GM19328 (cell line): Measurements from ENCODE around the gene C1orf232.

Experiments
- ATAC-seq: cut with Tn5 transposase; IDR thresholded peaks from one replicate; pipeline ENCODE4 v1.9.1; 2021; ENCODE audit warnings: mild to moderate bottlenecking, moderate library complexity; ENCODE audit not compliant: unreplicated experiment

C1orf232 gene

DNA sequence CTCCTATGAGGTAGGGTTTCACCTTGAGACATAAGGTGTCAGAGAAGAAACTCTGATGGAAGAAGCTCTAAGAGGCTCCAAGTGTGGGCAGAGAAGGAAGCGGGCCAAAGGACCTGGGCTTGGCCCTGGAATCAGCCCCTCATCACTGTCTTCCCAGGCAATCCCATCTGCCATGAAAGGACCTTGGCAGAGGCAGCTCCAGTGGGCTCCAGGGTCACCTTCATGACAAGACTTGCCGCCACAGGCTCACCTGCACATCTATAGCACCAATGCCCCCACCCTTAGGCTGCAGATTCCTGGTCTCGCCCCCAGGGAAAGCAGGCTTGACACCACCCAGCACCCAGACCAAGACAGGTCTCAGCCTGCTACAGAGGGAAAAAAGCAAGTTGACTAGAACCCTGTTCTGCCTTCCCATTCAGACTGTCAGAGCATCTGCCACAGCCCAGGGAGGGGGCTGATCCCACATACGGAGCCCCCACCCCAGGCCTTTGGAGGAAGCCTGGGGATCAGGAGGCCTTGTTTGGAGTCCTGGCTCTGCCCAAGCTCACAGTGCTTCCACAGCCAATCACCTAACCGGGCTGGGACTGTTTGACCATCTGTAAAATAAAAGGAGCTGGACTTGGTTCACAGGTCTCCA is 10.4 kb downstream of the C1orf232 start:
- no peak for ATAC-seq

DNA sequence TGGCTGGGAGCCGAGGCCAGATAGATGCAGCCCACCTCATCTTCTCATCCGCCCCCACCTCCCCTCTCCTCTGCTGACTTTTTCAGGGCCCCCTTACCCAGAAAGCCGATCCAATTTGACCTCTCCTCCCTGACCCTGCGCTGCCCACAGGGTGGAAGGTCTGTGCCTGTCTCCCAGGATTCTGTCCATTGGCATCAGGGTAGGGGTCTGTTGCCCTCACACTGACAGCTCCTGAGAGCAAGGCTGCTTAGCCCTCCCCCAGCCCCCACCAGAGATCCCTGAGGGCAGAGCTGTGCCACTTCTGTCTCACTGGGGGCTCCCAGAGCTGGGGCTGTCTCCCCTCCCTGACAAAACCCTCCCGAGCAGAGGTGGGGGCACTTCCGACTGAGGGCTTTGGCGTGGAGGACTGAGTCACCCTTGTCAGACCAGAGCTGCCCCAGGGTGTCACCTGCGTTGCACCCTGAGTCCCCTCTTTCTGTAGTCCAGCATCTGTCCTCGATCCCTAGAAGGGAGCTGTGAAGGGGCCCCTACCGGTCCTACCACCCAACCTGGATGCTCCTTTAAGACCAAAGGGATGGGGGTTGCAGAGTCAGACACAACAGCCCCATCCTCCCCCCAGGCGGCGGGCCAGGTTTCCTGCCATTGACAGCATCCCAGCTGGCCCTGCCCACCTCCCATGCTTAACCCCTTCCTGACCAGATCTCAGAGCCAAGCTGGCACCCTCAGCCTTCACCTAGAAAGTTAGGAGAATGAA is 12.3 kb downstream of the C1orf232 start:
- ATAC-seq, result no peak

DNA sequence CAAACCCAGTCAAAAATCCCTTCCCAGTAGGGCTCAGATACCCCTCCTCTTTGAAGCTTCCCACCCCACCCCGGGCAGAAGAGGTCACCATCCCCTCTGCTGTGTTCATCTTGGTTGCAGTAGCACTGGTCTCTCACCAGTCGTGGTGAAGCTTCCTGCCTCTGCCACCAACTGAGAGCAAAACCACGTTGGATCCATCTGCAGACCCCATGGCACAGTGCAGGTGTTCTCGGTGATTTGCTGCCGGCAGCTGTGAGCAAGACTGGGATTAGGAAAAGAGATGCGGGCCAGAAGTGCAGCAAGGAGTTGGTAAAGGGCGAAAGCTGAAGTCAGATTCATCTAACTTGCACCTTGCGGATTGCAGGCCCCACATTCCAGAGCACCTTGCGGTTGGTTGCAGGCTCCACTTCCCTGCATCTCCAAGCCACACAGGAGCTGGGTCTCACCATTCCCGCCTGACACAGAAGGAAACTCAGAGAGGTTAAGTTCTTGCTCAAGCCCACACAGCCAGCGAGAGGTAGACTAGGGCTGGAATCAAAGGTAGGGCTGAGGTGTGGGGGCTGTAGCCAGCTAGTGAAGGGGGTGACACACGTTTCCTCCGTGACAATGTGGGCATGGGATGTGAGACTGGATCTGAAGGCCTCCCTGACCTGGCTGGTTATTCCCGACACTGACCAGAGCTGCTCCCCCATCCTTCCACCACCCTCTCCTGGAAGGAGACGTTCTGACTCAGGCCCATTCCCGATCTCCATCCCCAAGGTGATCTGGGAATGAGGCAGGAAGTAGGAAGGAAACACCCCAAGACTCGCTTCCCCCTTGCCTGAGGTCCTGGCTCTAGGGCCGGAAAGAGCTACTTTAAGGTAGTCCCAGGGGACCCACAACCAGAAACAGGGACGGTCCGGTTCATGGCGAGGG is 13.1 kb downstream of the C1orf232 start:
- ATAC-seq, result no peak

DNA sequence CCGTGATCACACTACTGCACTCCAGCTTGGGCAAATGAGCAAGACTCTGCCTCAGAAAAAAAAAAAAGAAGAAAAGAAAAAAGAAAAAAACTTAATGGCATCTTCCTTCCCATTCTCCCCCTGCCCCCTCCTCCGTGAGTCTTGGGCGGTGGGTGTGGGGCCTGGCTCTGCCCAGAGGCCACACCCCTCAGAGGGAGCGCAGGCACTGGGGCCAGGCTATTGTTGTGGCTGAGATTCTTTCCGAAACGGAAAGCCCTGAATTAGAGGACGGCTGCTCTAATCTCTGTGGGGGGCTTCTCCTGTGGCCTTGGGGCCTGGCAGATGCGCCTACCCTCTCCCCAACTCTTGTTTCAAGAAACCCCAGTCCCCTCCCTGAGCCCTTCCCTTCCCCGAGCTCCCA is 14.0 kb downstream of the C1orf232 start:
- no peak for ATAC-seq

DNA sequence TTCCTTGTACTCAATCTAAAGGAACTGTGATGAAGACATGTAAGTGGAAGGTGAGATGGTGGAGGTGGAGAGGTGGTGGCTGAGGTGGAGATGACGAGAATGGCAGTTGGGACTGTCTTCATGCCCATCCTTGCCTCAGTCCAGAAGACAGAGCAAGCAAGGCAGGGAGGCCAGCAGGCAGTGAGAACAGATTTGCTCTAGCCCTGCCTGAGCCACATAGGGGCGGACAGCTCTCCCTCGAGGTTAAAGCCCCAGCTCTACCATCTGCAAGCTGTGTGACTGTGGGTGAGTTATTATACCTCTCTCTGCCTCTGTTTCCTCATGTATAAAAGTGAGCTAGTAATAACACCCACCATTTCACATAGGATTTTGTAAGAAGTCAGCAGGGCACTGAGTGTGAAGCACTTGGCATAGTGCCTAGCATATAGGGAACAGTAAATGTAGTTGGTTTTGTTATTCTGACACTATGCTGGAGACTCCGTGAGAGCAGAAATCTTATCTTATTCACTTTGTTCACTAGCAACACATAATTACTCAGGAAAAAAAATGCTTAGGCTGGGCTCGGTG is 14.7 kb downstream of the C1orf232 start:
- ATAC-seq, result no peak

DNA sequence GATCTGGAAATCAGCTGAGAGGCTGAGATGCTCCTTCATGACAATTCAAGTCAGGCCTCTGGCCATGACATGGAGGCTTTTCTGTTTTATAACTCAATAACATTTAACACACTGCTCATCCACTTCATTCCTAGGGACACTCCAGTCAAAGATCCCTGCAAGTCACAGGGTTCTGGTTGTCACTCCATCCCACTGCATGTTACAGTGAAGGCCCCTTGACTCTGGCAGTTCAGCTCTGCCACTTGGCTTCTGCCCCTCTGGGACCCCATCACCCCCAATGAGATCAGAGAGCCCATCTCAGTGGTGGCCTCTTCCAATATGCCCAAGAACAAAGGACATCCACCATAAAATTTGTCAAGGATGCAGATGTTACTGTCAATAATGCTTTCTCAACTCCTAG is 19.9 kb downstream of the C1orf232 start:
- no peak for ATAC-seq

DNA sequence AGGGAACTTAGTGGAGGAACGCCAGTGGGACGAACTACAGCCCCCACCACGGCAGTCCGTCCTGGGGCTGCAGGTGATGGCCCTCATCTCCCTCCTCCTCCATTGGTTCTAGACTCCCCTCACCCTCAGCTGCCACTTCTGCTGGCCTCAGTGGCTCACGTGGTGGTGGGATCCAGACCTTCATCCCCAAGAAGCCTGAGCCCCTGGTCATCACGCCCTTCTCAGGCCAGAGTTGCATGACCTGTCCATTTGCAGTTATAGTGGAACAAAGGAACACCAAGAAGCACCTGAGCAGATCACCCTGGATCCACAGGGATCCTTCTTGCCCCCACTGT is 22.8 kb downstream of the C1orf232 start:
- ATAC-seq, result no peak

DNA sequence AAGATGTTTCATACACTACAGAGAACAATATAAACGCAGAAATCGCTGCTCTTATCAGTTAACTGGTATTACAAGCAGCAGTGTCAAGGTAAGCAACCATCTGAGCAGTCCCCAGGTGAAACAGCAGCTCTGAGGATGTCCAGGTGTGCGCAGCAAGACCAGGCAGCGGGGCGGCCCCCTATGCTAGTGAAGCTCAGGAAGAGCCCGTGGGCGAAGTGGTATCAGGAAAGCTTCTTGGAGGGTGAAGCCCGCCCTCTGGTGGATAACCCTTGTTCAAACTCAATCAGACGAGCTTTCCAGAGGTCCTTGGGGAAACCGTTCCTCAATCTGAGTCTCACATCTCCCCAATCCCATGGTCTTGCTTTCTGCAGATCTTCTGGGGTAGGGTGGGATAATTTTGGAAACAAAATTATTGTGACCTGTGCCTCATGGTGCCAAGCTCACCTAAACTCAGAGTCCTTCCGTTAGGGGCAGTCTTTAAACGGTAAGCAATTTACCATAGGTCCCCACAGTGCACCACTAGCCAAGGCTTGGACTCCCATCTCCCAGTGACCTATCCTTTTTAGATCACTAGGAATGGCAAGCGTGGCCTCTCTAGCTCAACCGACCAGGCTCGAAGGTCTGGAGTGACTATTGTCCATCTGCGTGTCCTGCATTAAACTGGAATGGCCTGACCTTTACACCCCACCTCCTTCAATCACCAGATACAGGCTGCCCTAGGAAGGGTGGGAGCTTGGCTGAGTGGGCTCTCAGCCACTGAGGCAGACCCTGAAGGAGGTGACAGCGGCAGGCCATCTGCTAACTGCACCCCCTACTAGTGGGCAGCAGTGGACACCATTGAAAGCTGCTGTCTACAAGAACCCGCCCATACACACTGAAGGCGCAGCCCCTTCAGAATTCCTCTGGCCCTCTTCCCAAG is 23.5 kb downstream of the C1orf232 start:
- ATAC-seq, result no peak

DNA sequence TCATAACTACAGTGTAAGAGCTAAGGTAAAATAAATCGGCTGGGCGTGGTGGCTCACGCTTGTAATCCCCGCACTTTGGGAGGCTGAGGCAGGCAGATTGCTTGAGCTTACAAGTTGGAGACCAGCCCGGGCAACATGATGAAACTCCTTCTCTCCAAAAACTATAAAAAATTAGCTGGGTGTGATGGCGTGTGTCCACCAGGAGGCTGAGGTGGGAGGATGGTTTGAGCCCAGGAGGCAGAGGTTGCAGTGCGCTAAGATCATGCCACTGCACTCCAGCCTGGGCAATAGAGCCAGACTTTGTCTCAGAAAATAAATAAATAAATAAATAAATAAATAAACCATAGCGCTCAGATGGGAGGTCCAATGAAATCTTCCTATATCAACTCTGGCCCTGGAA is 26.6 kb downstream of the C1orf232 start:
- ATAC-seq, result no peak

DNA sequence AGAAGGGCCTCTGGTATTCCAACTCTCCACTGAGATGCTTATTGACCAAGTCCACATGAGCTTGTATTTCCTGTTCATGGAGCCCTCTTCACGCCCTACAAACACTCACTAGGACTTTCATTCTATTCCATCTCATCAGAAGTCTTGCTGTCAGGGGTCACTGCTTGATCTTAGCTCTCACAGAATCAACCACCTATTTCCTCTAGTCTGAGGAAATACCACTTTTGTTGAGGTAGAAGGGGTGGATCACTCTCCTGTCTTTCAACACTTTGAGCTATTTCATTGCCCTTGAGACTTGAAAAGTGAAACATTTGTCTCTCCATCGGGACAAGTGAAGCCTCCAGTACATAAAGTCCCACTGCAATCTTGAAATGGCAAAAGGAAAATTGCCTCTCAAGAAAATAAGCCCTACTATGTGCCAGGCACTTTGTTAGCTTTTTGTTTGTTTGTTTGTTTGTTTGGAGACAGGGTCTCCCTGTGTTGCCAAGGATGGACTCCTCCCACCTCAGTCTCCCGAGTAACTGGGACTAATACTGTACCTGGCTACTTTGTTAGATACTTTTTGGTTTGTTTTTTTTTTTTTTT is 29.7 kb downstream of the C1orf232 start:
- no peak for ATAC-seq

DNA sequence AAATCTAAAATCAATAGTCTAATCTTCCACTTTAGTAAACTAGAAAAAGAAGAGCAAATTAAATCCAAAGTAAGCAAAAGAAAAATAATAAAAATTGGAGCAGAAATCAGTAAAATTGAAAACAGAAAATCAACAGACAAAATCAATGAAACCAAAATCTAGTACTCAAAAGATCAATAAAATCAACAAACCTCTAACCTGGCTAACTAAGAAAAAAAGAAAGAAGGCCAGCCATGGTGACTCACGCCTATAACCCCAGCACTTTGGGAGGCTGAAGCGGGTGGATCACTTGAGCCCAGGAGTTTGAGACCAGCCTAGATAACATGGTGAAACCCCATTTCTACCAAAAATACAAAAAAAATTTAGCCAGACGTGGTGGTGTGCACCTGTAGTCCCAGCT is 34.3 kb downstream of the C1orf232 start:
- ATAC-seq, result no peak

DNA sequence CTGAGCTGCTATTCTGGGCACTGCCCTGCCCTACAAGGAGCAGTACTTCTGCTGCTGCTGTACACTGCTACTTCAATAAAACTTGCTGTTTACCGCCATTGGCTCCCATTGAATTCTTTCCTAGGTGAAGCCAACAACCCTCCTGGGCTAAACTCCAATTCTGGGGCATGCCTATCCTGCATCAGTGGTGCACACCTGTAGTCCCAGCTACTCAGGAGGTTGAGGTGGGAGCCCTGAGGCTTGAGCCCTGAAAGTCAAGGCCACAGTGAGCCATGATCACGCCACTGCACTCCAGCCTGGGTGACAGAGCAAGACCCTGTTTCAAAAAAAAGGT is 36.0 kb downstream of the C1orf232 start:
- ATAC-seq, result no peak

DNA sequence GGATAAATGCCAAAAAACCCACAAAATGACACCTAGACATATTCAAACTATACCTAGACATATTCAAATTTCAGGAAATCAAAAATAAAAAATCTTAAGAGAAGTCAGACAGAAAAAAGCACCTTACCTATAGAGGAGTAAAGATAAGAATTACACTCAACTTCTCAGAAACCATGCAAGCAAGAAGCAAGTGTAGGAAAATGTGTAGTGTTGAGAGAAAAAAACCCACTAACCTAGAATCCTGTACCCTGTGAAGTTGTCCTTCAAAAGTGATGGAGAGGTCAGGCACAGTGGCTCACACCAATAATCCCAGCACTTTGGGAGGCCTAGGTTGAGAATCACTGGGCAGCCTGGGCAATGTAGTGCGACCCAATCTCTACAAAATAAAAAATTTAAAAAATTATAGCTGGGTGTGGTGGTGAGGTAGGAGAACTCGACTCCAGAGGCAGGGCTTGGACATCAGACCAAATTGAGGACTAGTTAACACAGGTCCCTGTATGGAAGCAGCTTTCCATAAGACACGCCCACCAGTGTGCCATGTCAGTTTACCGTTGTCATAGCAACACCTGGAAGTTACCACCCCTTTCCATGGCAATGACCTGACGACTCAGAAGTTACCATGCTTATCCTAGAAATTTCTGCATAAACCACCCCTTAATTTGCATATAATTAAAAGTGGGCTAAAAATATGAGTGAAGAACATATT is 36.5 kb downstream of the C1orf232 start:
- no peak for ATAC-seq

DNA sequence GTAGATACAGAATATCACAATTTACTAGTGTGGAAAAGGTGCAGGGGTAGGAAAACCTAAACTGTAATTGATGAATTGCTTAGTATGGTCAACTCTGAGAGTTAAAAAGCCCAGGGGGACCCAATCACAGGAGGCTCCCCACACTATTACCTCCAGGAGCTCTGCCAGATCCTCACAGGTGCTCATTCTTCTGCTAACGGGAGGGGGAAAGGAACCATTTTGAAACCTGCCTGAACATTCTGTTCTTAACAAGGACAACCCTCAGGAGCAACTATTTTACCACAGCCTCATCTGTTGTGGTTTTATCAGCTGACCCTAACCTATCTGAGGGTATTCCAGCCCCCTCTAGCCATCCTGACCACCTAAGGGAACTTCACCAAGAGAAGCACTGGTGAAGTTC is 38.1 kb downstream of the C1orf232 start:
- ATAC-seq, result no peak

DNA sequence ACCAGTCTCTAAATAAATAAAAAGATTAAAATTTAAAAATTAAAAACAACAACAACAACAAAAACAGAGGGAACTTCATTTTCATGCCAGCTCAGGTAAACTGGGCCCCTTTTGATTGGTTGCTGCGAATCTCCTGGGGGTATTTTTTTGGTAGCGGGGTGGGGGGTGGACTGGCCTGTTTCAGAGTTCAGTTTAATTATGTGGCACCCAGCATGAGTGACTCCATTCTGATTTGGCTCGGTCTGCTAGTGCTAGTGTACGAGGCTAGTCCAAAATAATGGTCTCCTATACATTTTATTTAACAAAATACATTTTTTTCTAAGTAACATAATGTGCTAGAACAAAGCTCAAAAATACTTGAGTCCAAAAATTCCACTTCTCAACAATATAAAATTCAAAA is 39.0 kb downstream of the C1orf232 start:
- ATAC-seq, result no peak

DNA sequence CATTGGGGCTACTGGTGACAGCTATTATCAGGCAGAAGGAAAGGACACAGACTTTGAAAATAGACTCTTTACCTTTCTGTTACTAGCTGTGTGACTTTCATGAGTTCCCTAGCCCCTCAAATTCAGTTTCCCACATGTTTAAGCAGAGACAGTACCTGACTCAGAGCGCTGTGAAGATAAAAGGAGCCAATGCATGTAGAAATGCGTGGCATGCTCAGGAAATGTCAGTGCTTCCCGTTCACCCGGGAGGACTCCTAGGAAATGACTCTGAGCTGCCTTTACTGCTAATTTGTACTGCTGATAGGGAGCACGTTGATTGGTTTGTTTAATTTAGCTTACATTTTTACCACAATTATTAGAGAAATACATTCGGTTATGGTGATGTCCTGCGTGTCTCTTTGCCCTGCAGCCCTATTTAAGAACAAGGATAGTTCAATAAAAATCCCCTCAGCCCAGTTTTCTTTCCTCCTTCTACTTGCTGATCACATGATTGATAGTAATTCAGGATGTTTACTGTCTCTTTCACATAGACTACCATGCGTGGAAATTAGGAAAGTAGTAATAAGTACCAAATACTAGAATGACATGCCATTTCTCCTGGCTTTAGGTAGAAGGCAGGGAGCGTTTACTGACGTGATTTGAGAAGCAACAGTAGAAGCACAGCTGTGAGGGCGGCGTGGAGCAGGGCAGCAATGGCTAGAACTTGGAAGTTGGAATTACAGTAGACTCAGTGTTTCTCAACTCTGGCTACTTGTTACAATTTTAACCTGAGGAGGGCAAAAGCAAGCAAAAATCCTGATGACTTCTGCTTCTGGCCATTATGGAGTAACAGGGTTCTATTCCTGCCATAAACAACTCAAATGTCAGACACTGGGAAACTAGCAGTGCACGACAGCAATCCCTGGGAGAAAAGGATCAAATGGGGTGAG is 41.3 kb downstream of the C1orf232 start:
- no peak for ATAC-seq

DNA sequence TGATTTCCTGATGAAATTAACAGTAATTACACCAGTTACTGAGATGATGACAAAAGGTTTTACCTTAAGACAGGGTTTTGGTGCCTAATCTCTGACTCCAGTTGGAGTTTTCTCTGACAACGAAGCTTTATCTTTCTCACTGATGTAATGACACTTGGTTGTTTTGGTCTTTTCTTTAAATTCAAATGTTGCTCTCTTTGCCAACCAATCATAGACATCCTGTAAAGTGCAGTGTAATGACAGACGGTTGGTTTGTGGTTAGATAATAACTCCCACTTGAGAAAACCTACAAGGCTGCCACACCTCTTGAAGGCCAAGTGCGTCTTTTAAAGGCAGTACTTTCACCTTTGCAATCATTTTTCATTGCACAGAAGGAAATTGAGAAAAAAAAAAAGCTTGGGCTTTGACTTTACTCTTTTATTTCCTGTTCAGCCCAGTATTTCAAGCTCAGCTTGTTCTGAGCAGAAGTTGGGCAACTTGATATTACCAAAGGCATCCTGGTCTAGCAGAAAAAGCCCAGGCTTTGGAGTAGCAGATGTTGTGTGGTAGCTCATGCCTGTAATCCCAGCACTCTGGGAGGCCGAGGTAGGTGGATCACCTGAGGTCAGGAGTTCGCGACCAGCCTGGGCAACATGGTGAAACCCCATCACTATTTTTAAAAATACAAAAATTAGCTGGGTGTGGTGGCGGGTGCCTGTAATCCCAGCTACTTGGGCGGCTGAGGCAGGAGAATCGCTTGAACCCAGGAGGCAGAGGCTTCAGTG is 42.3 kb downstream of the C1orf232 start:
- ATAC-seq, result no peak

DNA sequence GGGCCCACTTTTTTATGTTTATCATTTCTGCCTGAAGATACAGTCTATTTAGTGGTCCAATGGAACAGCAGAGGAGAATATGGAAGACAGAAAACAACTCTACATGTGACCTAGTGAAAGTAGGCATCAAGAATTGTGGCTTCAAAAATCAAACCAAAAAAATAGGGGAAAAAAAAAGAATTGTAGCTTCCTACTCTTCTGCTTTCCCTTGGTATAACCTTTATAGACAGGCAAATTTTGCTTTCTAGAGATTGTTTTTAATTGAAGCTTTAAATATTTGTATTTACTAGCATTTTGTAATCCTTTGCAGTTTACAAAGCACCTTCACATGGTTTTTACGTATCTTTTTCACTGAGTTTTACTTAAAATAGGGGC is 42.8 kb downstream of the C1orf232 start:
- ATAC-seq, result no peak
